CD4-positive, alpha-beta T cell treated with Interleukin-17A for 4 hours (primary cell): ENCODE measurements around the gene CLEC16A.
A peak's percentile ranks its signal among the peaks of the same experiment; 100 is the strongest.
"Not testable (repeated sequence)": the region's sequence is repeated elsewhere in the genome, so short reads cannot be mapped to it uniquely, and the experiment has no call there.

ENCODE experiments used
- DNase-seq: peaks from one replicate; pipeline ENCODE4 v3.0.0-alpha.2; 2020; ENCODE audit warnings: mixed read lengths

The CLEC16A gene

DNA sequence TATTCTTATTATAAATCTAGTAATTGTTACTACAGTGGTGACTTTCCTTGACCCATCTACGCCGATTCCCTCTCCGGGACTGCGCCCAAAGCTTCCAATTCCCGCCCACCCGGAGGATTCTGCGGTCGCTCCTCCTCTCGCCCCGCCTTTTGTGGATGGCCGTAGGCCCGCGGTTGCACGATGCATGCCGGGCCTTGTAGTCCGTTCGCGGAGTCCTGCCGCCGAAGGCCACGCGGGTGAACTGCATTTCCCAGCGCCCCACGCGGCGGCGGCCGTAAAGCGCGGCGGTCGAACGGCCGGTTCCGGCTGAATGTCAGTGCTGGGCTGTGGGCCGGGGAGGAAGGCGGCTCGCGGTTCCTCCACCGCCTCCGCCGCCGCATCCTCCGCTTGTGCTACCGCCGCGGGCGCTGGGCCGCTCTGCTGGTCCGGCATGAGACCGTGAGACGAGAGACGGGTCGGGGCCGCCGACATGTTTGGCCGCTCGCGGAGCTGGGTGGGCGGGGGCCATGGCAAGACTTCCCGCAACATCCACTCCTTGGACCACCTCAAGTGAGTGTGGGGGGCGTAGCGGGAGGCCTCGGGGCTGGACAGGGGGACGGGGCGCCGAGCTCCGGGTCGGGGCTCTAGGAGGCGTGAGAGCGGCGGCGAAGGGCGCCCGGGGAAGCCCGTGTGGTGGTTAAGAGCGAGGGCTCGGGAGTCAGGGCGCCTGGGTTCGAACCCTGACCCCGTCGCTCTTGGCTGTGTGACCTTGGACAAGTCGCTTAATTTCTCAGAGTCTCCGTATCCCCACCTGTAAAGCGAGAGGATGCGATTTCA is at the start of gene CLEC16A:
TSS of gene CLEC16A (plus strand) at position 316 of the 816 bp plus-strand sequence. CDS start at position 470, 154 bp downstream.
- DNase-seq = peak; percentile 96

DNA sequence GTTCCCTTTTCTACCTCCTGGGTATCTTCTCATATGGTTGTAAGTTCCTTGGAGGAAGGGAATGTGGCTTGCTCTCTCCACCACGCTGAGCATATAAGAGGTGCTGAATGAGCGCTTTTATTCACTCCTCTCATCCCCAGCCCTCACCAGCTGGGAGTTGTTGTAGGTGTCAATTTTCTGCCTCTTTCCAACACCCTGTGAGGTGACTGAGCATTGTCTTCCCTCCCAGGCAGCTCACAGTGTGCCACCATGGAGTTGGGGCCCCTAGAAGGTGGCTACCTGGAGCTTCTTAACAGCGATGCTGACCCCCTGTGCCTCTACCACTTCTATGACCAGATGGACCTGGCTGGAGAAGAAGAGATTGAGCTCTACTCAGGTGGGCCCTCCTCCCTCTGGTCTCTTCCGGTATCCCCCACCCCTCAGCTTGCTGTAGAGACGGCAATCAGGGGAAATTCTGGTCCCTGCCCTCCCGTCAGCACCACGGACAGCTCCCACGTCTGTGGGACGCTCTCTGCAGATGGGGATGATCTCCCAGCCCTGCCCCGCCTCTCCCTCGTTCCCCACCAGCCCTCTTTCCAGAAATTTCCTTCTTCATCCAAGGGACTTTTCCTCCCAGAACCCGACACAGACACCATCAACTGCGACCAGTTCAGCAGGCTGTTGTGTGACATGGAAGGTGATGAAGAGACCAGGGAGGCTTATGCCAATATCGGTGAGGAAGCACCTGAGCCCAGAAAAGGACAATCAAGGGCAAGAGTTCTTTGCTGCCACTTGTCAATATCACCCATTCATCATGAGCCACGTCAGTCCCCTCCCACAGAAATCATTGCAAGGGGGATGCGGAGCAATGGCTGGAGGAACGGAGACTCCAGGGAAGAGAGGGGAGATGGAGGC is 49.1 kb upstream of the CLEC16A start:
- DNase-seq = peak; percentile 40

- no peak for DNase-seq
Observed at GRCh38 chr16:10896165-10896564, 48.2 kb upstream of the CLEC16A start.

- DNase-seq = no peak
Observed at GRCh38 chr16:10896723-10897122, 47.6 kb upstream of the CLEC16A start.

GRCh38 chr16:10897134-10897533 is 47.2 kb upstream of the CLEC16A start:
- DNase-seq = no peak

DNA sequence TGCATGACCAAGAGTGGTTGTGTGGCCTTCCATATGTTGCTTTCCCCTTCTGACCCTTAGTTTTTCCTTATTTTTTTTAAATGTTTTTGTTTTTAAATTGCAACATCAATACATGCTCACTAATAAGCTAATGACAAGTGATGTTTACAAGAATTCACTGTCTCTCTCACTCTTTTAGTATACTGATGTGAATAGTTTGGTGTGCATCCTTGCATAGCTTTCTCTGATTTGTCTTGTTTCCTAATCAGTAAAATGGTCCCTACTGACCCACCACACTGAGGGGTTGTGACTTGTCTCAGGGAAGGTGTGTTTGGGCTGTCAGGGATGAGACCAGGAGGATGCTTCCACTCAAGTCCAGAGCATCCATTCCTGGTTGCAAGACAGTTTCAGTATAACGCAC is 41.4 kb upstream of the CLEC16A start:
- DNase-seq = no peak

DNA sequence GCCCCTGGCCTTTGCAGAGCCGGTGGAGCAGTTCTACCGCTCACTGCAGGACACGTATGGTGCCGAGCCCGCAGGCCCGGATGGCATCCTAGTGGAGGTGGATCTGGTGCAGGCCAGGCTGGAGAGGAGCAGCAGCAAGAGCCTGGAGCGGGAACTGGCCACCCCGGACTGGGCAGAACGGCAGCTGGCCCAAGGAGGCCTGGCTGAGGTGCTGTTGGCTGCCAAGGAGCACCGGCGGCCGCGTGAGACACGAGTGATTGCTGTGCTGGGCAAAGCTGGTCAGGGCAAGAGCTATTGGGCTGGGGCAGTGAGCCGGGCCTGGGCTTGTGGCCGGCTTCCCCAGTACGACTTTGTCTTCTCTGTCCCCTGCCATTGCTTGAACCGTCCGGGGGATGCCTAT is 37.9 kb upstream of the CLEC16A start:
- DNase-seq = no peak

GRCh38 chr16:10906914-10907756 is 37.2 kb upstream of the CLEC16A start:
- no peak for DNase-seq

DNA sequence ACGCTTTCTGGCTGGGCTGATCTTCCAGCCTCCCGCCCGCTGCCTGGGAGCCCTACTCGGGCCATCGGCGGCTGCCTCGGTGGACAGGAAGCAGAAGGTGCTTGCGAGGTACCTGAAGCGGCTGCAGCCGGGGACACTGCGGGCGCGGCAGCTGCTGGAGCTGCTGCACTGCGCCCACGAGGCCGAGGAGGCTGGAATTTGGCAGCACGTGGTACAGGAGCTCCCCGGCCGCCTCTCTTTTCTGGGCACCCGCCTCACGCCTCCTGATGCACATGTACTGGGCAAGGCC is 36.7 kb upstream of the CLEC16A start:
- DNase-seq = no peak

DNA sequence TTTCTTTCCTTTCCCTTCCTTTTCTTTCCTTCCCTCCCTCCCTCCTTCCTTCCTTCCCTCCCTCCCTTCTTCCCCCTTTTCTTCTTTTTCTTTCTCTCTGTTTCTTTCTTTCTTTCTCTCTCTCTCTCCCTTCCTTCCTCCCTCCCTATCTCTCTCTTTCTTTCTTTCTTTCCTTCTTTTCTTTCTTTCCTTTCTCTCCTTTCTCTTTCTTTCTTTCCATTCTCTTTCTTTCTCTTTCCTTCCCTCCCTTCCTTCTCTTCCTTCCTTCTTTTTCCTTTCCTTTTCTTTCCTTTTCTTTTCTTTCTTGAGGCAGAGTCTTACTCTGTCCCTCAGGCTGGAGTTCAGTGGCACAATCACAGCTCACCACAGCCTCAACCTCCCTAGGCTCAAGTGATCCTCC is 33.1 kb upstream of the CLEC16A start:
- DNase-seq = no peak

GRCh38 chr16:10916534-10916933 is 27.8 kb upstream of the CLEC16A start:
- DNase-seq = no peak

GRCh38 chr16:10918294-10919002 is 25.9 kb upstream of the CLEC16A start:
- DNase-seq = peak; percentile 84

GRCh38 chr16:10919003-10919351 is 25.4 kb upstream of the CLEC16A start:
- DNase-seq = no peak

DNA sequence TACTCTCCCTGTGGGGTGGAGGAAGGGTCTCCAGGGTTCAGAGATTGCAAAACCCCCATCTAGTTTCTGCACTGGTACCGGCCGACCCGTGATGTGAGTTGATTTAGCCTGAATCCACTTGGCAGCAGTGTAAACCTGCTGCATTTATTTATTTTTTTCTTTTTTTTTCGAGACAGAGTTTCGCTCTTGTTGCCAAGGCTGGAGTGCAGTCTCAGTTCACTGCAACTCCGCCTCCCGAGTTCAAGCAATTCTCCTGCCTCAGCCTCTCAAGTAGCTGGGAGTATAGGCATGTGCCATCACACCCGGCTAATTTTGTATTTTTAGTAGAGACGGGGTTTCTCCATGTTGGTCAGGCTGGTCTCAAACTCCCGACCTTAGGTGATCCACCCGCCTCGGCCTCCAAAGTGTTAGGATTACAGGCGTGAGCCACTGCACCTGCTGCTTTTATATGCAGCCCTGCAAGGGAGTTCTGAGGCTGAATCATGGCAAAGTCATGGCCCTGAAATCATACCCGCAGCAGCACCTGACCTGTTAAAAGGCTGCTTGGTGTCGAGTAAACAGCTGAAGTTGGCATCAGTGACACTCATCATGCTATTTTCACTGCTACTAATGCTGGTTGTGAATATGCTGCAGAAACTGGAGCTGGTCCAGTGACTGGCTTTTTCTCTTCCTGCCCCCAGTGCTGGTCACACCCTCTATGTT is 23.5 kb upstream of the CLEC16A start:
- no peak for DNase-seq

DNA sequence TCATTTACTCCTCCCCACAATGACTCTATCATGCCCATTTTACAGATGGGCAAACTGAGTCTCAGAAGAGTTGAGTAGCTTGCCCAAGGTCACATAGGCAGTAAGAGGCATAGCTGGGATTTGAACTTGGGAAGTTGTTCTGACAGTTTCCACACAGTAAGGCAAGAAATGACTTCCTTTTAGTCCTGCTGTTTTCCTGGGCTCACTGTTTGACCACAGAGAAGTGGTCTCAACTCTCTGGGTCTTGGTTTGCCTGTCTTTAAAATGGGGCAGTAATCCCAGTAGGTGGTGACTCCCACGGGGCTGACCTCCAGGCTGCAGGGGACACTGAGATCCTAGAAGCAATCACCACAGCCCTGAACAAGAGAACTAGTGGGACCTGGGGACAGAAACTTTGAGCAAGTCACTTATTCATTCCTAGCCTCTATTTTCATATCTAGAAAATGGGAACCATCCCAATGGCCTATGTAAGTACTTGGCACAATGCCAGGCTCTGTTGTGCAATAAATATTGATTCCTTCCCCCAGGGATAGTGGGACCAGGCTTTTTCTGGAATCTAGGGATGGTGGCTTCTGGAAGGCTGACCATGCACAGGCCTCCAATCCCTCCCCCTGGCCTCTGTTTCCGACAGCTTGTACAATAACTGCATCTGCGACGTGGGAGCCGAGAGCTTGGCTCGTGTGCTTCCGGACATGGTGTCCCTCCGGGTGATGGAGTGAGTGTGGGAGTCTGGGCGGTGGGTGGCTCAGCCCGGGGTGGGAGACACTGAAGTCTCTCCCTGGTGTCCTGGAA is 22.6 kb upstream of the CLEC16A start:
- DNase-seq = no peak

DNA sequence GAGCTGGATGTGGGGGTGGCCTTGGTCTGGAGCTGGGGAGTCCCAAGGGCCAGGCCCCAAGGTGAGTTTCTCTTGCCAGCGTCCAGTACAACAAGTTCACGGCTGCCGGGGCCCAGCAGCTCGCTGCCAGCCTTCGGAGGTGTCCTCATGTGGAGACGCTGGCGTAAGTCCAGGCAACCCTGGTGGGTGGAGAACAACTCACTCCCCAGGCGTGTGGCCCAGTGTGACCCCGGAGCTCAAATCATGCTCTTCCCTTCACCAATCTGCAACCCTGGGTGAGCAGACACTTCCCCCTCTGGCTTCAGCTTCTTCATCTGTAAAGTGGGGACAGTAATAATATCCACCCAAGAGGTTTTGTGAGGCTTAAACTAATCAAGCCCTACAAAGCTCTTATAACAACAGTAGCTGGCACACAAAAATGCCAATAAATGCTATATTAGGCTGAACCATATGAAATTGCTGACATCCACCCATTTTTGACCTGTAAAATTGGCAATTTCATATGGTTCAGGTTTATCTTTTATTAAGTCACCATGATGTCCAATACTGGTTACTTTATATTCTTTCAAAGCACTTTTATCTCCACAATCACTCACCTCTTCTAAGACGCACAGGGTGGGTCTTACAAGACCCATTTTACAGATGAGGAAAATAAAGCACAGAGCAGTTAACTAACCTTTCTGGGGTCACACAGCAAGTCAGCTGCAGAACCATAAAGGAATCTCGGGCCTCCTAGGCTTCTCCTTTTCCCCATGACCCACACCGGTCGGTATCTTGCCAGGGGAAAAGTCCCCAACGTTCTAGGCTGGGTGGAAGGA is 21.8 kb upstream of the CLEC16A start:
- DNase-seq = no peak

DNA sequence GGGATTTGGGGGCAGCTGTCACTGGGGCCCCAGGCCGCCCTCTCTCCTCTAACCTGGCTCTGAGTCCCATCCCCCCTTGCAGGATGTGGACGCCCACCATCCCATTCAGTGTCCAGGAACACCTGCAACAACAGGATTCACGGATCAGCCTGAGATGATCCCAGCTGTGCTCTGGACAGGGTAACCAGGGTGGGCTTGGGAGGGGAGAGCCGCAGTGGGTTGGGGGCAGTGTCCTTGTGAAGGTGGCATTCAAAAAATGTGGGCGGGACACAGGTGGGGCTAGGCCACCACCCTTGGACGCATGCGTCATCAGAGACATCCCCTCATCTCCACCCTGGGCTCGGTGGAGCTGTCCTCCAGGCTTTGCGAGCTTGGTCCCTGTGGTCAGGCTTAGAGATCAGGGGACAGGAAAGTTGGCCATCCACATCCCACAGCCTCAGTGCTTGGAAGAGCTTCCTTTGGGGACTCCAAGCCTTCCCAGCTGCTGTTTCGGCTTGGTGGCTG is 21.2 kb upstream of the CLEC16A start:
- no peak for DNase-seq

DNA sequence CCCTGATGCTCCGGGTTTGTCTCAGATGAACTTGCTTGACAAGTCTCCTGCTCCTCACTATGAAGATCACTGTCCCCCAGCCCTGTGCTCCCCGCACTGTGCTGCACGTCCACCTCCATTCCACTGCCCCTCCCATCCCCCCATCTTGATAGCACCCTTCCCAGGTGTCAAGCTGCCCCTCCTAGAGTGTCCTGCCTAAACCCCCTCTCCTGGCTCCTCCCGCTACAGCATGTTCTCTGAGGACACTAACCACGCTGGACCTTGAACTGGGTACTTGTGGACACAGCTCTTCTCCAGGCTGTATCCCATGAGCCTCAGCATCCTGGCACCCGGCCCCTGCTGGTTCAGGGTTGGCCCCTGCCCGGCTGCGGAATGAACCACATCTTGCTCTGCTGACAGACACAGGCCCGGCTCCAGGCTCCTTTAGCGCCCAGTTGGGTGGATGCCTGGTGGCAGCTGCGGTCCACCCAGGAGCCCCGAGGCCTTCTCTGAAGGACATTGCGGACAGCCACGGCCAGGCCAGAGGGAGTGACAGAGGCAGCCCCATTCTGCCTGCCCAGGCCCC is 20.6 kb upstream of the CLEC16A start:
- no peak for DNase-seq

DNA sequence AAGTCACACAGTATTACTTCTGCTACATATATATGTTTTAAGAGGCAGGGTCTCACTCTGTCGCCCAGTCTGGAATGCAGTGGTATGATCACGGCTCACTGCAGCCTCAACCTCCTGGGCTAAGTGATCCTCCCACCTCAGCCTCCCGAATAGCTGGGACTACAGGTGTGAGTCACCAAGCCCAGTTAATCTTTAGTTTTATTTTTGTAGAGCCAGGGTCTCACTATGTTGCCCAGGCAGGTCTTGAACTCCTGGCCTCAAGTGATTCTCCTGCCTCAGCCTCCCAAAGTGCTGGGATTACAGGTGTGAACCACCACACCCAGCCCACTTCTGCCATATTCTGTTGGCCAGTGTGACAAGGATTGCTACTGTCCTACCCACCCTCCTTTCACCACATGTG is 19.1 kb upstream of the CLEC16A start:
- DNase-seq = not testable (repeated sequence)

GRCh38 chr16:10926094-10926493 is 18.3 kb upstream of the CLEC16A start:
- DNase-seq = no peak
